PC-9 (cell line): ENCODE data around the gene FAM222B. TPM values are rescaled to one million over a fixed set of nuclear protein-coding genes. Genes with fewer than 3 reads are reported as not detected.

Source experiments
- BruUV-seq: library from RNA; stranded (reverse); fragments of 400-500 nt; replicated peaks from 2 replicates; lab custom pipeline; 2021; lab: Mats Ljungman, UMichigan
- CTCF ChIA-PET: fragments of 300-600 bp; sonication (Branson Sonifier 250); formaldehyde crosslinking; loops from one replicate; lab custom pipeline; 2022; ENCODE audit warnings: antibody characterized with exemption; lab: Charles Lee
- POLR2A ChIA-PET: fragments of 300-600 bp; sonication (Branson Sonifier 250); formaldehyde crosslinking; loops from one replicate; lab custom pipeline; 2022; ENCODE audit warnings: antibody characterized with exemption; ENCODE audit not compliant: unreplicated experiment; lab: Charles Lee
- DNase-seq, 2 experiments: peaks; one replicate each; pipeline versions ENCODE4 v3.0.0 to v3.0.0-alpha.2; 2015 to 2022; ENCODE audit warnings: mixed read lengths in 1 of 2
- H2AFZ ChIP-seq: fragments of 200-600 bp; sonication (generic); 2 replicates; pipeline ENCODE4 v1.8.1; 2017; ENCODE audit warnings: antibody characterized with exemption
- H3F3A ChIP-seq: fragments of 200-600 bp; sonication (generic); 2 replicates; pipeline ENCODE4 v1.8.1; 2017; ENCODE audit warnings: antibody characterized with exemption, mild to moderate bottlenecking, low read depth; ENCODE audit not compliant: insufficient read depth
- H3K27ac ChIP-seq: fragments of 200-600 bp; sonication (generic); 2 replicates; pipeline ENCODE4 v1.6.1; 2016; ENCODE audit warnings: mixed run types
- H3K27me3 ChIP-seq: fragments of 200-600 bp; sonication (generic); 2 replicates; pipeline ENCODE4 v1.6.1; 2016; ENCODE audit warnings: low read depth, mixed run types; ENCODE audit not compliant: insufficient read depth
- H3K36me3 ChIP-seq: fragments of 200-600 bp; sonication (generic); 2 replicates; pipeline ENCODE4 v1.6.1; 2016; ENCODE audit warnings: low read depth, mixed run types
- H3K4me1 ChIP-seq: fragments of 200-600 bp; sonication (generic); replicated peaks from 2 replicates; pipeline ENCODE4 v1.6.1; 2016; ENCODE audit warnings: mixed run types; ENCODE audit not compliant: insufficient read depth
- H3K4me2 ChIP-seq: fragments of 200-600 bp; sonication (generic); 2 replicates; pipeline ENCODE4 v1.6.1; 2017; ENCODE audit warnings: mixed run types
- H3K4me3 ChIP-seq: fragments of 200-600 bp; sonication (generic); 2 replicates; pipeline ENCODE4 v1.6.1; 2016; ENCODE audit warnings: mixed run types
- H3K79me2 ChIP-seq: fragments of 200-600 bp; sonication (generic); 2 replicates; pipeline ENCODE4 v1.6.1; 2017; ENCODE audit warnings: low read depth, mixed run types
- H3K9me2 ChIP-seq: fragments of 200-600 bp; sonication (generic); 2 replicates; pipeline ENCODE4 v1.8.1; 2017; ENCODE audit warnings: mild to moderate bottlenecking; ENCODE audit not compliant: insufficient read depth
- H3K9me3 ChIP-seq: fragments of 200-600 bp; sonication (generic); 2 replicates; pipeline ENCODE4 v1.8.1; 2016; ENCODE audit warnings: low read depth; ENCODE audit not compliant: insufficient read depth
- H4K20me1 ChIP-seq: fragments of 200-600 bp; sonication (generic); 2 replicates; pipeline ENCODE4 v1.8.1; 2017; ENCODE audit not compliant: insufficient read depth
- EZH2 ChIP-seq: fragments of 200-600 bp; sonication (generic); IDR thresholded peaks from 2 replicates; pipeline ENCODE4 v1.8.0; 2017; ENCODE audit warnings: antibody characterized with exemption, low read depth
- intact Hi-C: fragments of 100-400 bp; cut with micrococcal nuclease; formaldehyde crosslinking; loops from one replicate; pipeline ENCODE4 v1.10.0; 2022; ENCODE audit not compliant: unreplicated experiment
- total RNA-seq: library from RNA; stranded (reverse); gene quantifications from 2 replicates; pipeline ENCODE4 v1.2.3, GENCODE V29; 2021
- TF ChIP-seq, protein P1 (sequence below): fragments of 200-600 bp; sonication (generic); conservative IDR thresholded peaks from 2 replicates; pipeline ENCODE4 v1.6.1; 2017; ENCODE audit warnings: mixed run types, antibody characterized with exemption, mild to moderate bottlenecking, moderate library complexity

Gene FAM222B
- total RNA-seq, 1 experiment from 2014 or later, result 26.4 TPM

DNA sequence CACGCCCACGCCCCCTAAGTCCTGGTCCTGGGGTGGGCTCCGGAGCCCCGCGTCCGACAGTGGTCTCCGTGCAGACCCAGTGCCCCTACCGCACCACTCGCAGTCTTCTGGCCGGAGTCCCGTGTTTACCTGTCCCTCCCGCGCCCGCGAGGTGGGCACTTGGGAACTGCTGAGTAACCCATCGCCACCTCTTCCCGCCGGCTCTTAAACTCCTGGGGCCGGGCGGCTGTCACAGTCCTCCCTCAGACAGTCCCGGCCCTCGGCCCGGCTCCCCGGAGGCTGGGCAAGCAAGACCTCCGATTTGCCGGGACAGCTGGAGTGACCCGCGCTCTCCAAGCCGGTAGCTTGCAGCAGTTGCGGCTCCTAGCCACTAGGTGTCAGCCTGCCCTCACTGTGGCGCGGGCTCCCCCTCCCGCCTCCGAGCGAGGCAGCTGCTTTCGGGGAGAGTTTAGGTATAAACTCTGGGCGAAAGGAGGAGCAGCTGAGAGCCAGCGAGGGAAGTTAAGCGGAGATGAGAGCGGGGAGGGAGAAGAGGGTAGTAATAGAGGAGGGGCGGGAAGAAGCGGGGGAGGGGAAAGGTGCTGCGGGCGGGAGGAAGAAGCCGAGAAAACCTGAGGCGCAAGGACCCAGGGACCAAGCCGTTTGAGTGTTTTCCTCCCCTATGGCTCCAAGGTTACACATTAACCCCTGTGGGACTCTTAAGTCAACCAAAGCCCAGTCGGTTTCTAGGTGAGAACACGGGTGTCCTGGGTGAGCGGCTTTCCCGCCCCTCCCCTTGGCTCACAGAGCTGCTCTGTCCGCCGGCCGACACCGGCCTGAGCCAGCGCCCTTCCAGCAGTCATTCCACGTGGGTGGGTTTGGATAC is 115.7 kb downstream of the FAM222B start:
- H3K79me2 ChIP-seq, result peaks cover 42% of the 10 kb centered on the region
- peaks cover 68% of the 10 kb centered on the region for H3F3A ChIP-seq
- intact Hi-C loops, result loop anchor here (1.0 to 10.0 kb wide), 2 partner anchors 23 to 388 kb away; no protein-coding TSS in a partner anchor
- BruUV-seq, result no TSS peak
- H2AFZ ChIP-seq, result peak overlapping the region; percentile 88
- H3K27me3 ChIP-seq, result no peaks in the 10 kb centered on the region
- no peaks in the 10 kb centered on the region for H3K9me2 ChIP-seq
- TF ChIP-seq EZH2, result no peak
- TF ChIP-seq, protein P1, sequence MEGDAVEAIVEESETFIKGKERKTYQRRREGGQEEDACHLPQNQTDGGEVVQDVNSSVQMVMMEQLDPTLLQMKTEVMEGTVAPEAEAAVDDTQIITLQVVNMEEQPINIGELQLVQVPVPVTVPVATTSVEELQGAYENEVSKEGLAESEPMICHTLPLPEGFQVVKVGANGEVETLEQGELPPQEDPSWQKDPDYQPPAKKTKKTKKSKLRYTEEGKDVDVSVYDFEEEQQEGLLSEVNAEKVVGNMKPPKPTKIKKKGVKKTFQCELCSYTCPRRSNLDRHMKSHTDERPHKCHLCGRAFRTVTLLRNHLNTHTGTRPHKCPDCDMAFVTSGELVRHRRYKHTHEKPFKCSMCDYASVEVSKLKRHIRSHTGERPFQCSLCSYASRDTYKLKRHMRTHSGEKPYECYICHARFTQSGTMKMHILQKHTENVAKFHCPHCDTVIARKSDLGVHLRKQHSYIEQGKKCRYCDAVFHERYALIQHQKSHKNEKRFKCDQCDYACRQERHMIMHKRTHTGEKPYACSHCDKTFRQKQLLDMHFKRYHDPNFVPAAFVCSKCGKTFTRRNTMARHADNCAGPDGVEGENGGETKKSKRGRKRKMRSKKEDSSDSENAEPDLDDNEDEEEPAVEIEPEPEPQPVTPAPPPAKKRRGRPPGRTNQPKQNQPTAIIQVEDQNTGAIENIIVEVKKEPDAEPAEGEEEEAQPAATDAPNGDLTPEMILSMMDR, result peak; percentile 98
- no peaks in the 10 kb centered on the region for H3K9me3 ChIP-seq
- H3K4me3 ChIP-seq, result peak overlapping the region; percentile 87
- POLR2A ChIA-PET, result interaction anchor here (0.6 to 3.5 kb wide), 10 partner anchors 16 to 225 kb away, joined by 3 to 75 read pairs (median 24); partner anchors contain the start of genes ERAL1, PHF12, PROCA1 and TRAF4
- peaks cover 32% of the 10 kb centered on the region for H4K20me1 ChIP-seq
- peaks cover 47% of the 10 kb centered on the region for H3K4me1 ChIP-seq
- peaks cover 19% of the 10 kb centered on the region for H3K36me3 ChIP-seq
- DNase-seq, result peak; percentile 89 to 96
- CTCF ChIA-PET, result interaction anchor here (0.6 to 3.5 kb wide), 22 partner anchors 9 to 390 kb away, joined by 3 to 60 read pairs (median 4); partner anchors contain the start of genes BLTP2 and TRAF4
- H3K4me2 ChIP-seq, result peak overlapping the region; percentile 89
- H3K27ac ChIP-seq, result peak overlapping the region; percentile 97

GRCh38 chr17:28726226-28726626 is 116.4 kb downstream of the FAM222B start, which contains the start of gene TLCD1:
Gene TLCD1 (minus strand): TSS chr17:28726233. CDS start chr17:28726097, 136 bp downstream.
- H4K20me1 ChIP-seq, result peaks cover 38% of the 10 kb centered on the region
- POLR2A ChIA-PET, result interaction anchor here (0.6 to 3.5 kb wide), 8 partner anchors 15 to 225 kb away, joined by 3 to 75 read pairs (median 32); partner anchors contain the start of genes ERAL1, PHF12, PROCA1 and TRAF4
- peaks cover 49% of the 10 kb centered on the region for H3K79me2 ChIP-seq
- H3K27ac ChIP-seq, result peak within 1 kb of the TSS; percentile 97
- H3K4me2 ChIP-seq, result peak within 1 kb of the TSS; percentile 97
- H3K36me3 ChIP-seq, result peaks cover 25% of the 10 kb centered on the region
- DNase-seq, result peak in 1 of 2 experiments; percentile 84
- H3K4me1 ChIP-seq, result peaks cover 51% of the 10 kb centered on the region
- peak within 1 kb of the TSS; percentile 88 for H2AFZ ChIP-seq
- intact Hi-C loops, result loop anchor here (10.0 kb wide), 1 partner anchor 389 kb away; no protein-coding TSS in a partner anchor
- CTCF ChIA-PET, result interaction anchor here (0.6 to 3.5 kb wide), 16 partner anchors 9 to 391 kb away, joined by 3 to 60 read pairs (median 4); partner anchors contain the start of genes BLTP2 and TRAF4
- H3K27me3 ChIP-seq, result no peaks in the 10 kb centered on the region
- H3K9me2 ChIP-seq, result no peaks in the 10 kb centered on the region
- H3F3A ChIP-seq, result peaks cover 75% of the 10 kb centered on the region
- no peaks in the 10 kb centered on the region for H3K9me3 ChIP-seq
- no peak for TF ChIP-seq EZH2
- TF ChIP-seq, protein P1, result no peak
- H3K4me3 ChIP-seq, result peak within 1 kb of the TSS; percentile 87
- BruUV-seq, result no TSS peak

- intact Hi-C loops, result loop anchor here (10.0 kb wide), 1 partner anchor 389 kb away; no protein-coding TSS in a partner anchor
- Histone ChIP-seq H3K9me3 (no peaks in the 10 kb centered on the region), H3K4me1 (peaks cover 51% of the 10 kb centered on the region), H3K79me2 (peaks cover 53% of the 10 kb centered on the region), H3K4me3 (peak overlapping the region; percentile 87), H3K9me2 (no peaks in the 10 kb centered on the region), H3K4me2 (peak overlapping the region; percentile 97), H3K27me3 (no peaks in the 10 kb centered on the region), H4K20me1 (peaks cover 43% of the 10 kb centered on the region), H3F3A (peaks cover 80% of the 10 kb centered on the region), H3K27ac (peak overlapping the region; percentile 82), H2AFZ (peak overlapping the region; percentile 65; the same call in 1 of the 2 replicates), H3K36me3 (peaks cover 30% of the 10 kb centered on the region)
- no TSS peak for BruUV-seq
- ChIA-PET POLR2A (interaction anchor here (0.6 to 3.5 kb wide), 5 partner anchors 15 to 29 kb away, joined by 3 to 75 read pairs (median 7); partner anchors contain the start of genes PROCA1 and TRAF4), CTCF (interaction anchor here (0.6 to 3.5 kb wide), 10 partner anchors 10 to 226 kb away, joined by 3 to 60 read pairs (median 6); partner anchors contain the start of genes BLTP2 and TRAF4)
- DNase-seq, result peak in 1 of 2 experiments; percentile 69
- TF ChIP-seq EZH2, result no peak
- TF ChIP-seq, protein P1, result no peak
Measured at GRCh38 chr17:28725660-28726225, 116.8 kb downstream of the FAM222B start.
